Measurements from ENCODE around the gene SPATA13.

SPATA13 gene

DNA sequence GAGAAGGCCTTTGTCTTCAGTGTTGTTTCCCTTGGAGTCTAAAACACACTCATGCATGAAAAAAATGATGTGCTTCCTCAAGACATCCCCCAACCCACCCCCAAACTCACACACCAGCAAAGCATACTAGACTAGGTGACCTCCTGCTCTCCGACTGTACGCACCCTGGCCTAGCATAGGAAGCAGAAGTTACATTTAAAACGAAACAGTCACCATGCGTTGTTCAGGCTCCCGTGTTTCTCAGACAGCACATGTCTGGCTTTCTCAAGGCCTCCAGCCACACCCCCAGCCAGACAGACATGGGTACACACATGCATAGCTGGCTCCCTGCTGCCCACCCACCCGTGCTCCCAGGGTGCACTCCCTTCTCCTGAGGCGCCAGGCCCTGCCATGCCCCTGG is 120.2 kb downstream of the SPATA13 start:
- intact Hi-C loops (cut with DNase I; ENCODE audit: low total_unique reads), result no loop called here
- TF ChIP-seq, protein P1, sequence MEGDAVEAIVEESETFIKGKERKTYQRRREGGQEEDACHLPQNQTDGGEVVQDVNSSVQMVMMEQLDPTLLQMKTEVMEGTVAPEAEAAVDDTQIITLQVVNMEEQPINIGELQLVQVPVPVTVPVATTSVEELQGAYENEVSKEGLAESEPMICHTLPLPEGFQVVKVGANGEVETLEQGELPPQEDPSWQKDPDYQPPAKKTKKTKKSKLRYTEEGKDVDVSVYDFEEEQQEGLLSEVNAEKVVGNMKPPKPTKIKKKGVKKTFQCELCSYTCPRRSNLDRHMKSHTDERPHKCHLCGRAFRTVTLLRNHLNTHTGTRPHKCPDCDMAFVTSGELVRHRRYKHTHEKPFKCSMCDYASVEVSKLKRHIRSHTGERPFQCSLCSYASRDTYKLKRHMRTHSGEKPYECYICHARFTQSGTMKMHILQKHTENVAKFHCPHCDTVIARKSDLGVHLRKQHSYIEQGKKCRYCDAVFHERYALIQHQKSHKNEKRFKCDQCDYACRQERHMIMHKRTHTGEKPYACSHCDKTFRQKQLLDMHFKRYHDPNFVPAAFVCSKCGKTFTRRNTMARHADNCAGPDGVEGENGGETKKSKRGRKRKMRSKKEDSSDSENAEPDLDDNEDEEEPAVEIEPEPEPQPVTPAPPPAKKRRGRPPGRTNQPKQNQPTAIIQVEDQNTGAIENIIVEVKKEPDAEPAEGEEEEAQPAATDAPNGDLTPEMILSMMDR (IDR thresholded peaks at IDR 0.05), result no peak
- Histone ChIP-seq H3K9me3 (no peaks in the 10 kb centered on the region), H3K36me3 (peaks cover 0 to 25% (median 13%) of the 10 kb centered on the region in 3 donors), H3K4me1 (no peaks in the 10 kb centered on the region), H3K27me3 (no peaks in the 10 kb centered on the region), H3K4me3 (no peak overlapping the region), H3K27ac (no peak overlapping the region)
- DNase-seq, result no peak

DNA sequence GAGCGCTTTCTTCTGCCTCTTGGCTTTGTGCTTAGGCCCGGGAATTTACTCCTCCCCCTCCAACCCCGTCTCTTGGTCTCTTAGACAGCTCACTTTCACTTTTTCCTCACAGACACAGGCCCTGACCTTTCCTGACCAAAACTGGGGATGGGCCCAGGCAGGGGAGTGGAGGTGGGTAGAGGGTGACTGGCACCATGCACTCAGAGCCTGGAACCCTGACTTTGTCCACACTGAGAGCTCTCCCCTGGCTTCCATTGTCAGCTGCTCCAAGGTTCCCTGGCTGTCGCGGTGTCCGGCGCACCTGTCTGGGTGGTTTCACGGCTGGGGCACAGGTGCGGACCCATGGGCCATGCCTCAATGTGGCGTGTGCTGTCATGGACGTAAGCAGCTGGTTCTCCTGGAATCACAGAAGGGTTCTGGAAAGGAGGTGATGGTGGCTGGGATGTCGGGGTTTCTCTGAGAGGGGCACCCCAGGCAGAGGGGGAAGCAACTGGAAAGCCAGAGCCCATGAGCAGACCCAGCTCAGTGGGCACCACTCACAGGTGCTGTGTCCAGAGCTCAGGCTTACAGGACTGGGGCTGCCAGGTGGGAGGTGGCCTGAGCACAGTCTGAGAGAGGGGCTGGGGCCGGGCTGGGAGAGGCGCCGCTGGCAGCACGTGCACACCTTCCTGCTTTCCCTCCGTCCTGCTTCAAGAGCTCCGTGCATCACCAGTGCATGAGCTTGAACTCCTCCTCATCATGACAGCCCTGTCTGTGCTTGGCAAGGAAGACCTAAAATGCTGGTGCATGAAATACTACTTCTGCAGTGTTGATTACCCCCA is 120.9 kb downstream of the SPATA13 start:
- TF ChIP-seq, protein P1 (IDR thresholded peaks at IDR 0.05), result no peak
- no peak overlapping the region for H3K27ac ChIP-seq
- no peak for DNase-seq
- no peaks in the 10 kb centered on the region for H3K27me3 ChIP-seq
- no peak overlapping the region for H3K4me3 ChIP-seq
- H3K4me1 ChIP-seq, result no peaks in the 10 kb centered on the region
- intact Hi-C loops (cut with DNase I; ENCODE audit: low total_unique reads), result no loop called here
- peaks cover 3 to 31% (median 19%) of the 10 kb centered on the region in 3 donors for H3K36me3 ChIP-seq
- H3K9me3 ChIP-seq, result no peaks in the 10 kb centered on the region

DNA sequence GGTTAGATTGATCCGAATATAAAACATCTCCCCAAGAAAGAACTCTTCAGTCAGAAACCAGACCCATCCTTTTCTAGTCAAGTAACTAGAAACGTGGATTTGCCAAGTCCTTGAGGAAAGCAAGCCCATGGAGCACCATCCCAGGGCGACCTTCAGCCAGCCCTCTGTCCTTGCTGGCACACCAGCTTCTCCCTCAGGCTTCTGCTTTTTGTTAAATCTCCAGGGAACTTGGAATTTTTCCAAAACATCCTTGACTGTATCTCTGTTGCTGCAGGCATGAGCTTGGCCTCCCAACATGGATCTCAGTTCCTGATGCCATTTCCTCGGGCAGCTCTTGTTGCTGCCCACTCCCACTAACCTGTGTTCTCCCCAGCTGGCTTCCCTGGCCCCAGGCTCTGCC is 121.7 kb downstream of the SPATA13 start:
- Histone ChIP-seq H3K27ac (no peak overlapping the region), H3K4me3 (no peak overlapping the region), H3K27me3 (no peaks in the 10 kb centered on the region), H3K9me3 (no peaks in the 10 kb centered on the region), H3K4me1 (no peaks in the 10 kb centered on the region), H3K36me3 (peaks cover 11 to 40% (median 28%) of the 10 kb centered on the region in 3 donors)
- intact Hi-C loops (cut with DNase I; ENCODE audit: low total_unique reads), result no loop called here
- TF ChIP-seq, protein P1 (IDR thresholded peaks at IDR 0.05), result no peak
- no peak for DNase-seq

DNA sequence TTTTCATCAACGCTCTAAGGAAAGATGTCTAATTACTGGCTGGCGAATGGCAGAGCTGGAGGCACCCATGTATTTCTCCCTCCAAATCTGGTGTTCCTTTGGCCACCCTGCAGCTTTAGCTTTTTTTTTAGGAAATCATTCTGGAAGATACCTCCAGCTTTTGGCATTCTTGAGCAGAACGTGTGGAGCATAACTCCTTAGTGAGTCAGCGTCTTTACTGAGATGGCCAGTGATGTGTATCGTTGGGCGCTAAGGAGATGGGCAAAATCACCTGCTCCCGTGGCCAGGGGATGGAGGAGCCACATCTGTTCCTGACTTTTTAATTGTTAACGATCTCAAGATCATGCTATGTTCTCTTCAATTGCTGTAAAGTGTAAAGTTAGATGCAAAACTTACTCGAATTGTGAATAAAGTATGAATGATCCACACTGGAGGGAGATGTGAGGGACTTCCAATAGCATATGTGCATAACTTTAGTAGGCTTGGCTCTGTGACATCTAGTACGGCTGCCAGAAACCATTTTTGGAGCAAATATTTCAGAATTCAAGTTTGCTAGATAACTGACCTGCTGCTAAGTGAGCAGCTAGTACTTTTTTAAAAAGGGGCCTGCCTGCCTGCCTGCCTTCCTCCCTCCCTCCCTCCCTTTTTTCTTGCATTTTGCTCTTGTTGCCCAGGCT is 124.5 kb downstream of the SPATA13 start:
- Histone ChIP-seq H3K4me1 (peaks cover 0 to 7% (median 0%) of the 10 kb centered on the region in 4 donors), H3K36me3 (peaks cover 18 to 60% (median 52%) of the 10 kb centered on the region in 3 donors)

GRCh38 chr13:24286624-24287023 is 126.1 kb downstream of the SPATA13 start:
- TF ChIP-seq, protein P1 (IDR thresholded peaks at IDR 0.05), result no peak
- Histone ChIP-seq H3K4me1 (peaks cover 0 to 7% (median 0%) of the 10 kb centered on the region in 4 donors), H3K36me3 (peaks cover 26 to 75% (median 66%) of the 10 kb centered on the region in 3 donors), H3K27ac (no peak overlapping the region), H3K4me3 (no peak overlapping the region), H3K9me3 (no peaks in the 10 kb centered on the region), H3K27me3 (no peaks in the 10 kb centered on the region)
- intact Hi-C loops (cut with DNase I; ENCODE audit: low total_unique reads), result no loop called here
- DNase-seq, result no peak

More for the DNA sequence above, 124.5 kb downstream of the SPATA13 start:
- Histone ChIP-seq H3K4me3 (no peak overlapping the region), H3K27me3 (no peaks in the 10 kb centered on the region), H3K9me3 (no peaks in the 10 kb centered on the region), H3K27ac (no peak overlapping the region)
- no peak for DNase-seq
- TF ChIP-seq, protein P1 (IDR thresholded peaks at IDR 0.05), result no peak
- intact Hi-C loops (cut with DNase I; ENCODE audit: low total_unique reads), result no loop called here
